ENCODE measurements around the gene MUC4.

GRCh38 chr3:195773956-195774537 lies 37.7 kb downstream of the MUC4 start:
- no peak for TF ChIP-seq POLR2AphosphoS5 (IDR thresholded peaks at IDR 0.05; ENCODE audit: low read depth, low read length)
- no peak for TF ChIP-seq USF2 (IDR thresholded peaks at IDR 0.05; ENCODE audit: borderline replicate concordance, low read depth, low read length)
- no peak for TF ChIP-seq CTCF (IDR thresholded peaks at IDR 0.05)
- TF ChIP-seq TEAD4 (IDR thresholded peaks at IDR 0.05; ENCODE audit: borderline replicate concordance, insufficient read depth) = no peak
- no peak for TF ChIP-seq EP300 (IDR thresholded peaks at IDR 0.05; ENCODE audit: borderline replicate concordance in 1 of 2, low read depth in 1 of 2, low read length in 1 of 2)
- no peak for TF ChIP-seq GATA2 (CRISPR knock-in tag; IDR thresholded peaks at IDR 0.05)
- no peak for TF ChIP-seq SIN3A (IDR thresholded peaks at IDR 0.05; ENCODE audit: borderline replicate concordance, low read depth, low read length)
- no peak for TF ChIP-seq RXRA (IDR thresholded peaks at IDR 0.05; ENCODE audit: borderline replicate concordance, low read depth)
- TF ChIP-seq EZH2phosphoT487 (IDR thresholded peaks at IDR 0.05; ENCODE audit: borderline replicate concordance, low read depth) = no peak
- no peak for TF ChIP-seq RCOR1 (IDR thresholded peaks at IDR 0.05; ENCODE audit: low read length)
- no peak for TF ChIP-seq MXI1 (IDR thresholded peaks at IDR 0.05; ENCODE audit: low read depth, low read length)
- no peak for TF ChIP-seq JUND (IDR thresholded peaks at IDR 0.05)
